Chondrocyte (in vitro differentiated cells): ENCODE data around the gene CSTA. TPM values are rescaled to one million over a fixed set of nuclear protein-coding genes. Genes with fewer than 3 reads are reported as not detected.

ENCODE experiments used
- DNase-seq: peaks from one replicate; pipeline ENCODE4 v3.0.0; 2021; ENCODE audit warnings: mixed read lengths, low spot score
- H3K27ac Mint-ChIP-seq: one replicate; pipeline ENCODE4 v1.8.0; 2021; ENCODE audit warnings: mild to moderate bottlenecking, moderate library complexity, mixed read lengths; ENCODE audit not compliant: unreplicated experiment
- H3K27me3 Mint-ChIP-seq: 2 replicates; pipeline ENCODE4 v1.8.0; 2021; ENCODE audit warnings: low read depth, mixed read lengths
- H3K36me3 Mint-ChIP-seq: 2 replicates; pipeline ENCODE4 v1.8.0; 2021; ENCODE audit warnings: low read depth, mixed read lengths
- H3K4me1 Mint-ChIP-seq: 2 replicates; pipeline ENCODE4 v1.8.0; 2021; ENCODE audit warnings: low read depth, mild to moderate bottlenecking, mixed read lengths
- H3K4me3 Mint-ChIP-seq: one replicate; pipeline ENCODE4 v1.8.0; 2021; ENCODE audit warnings: mild to moderate bottlenecking, moderate library complexity, mixed read lengths; ENCODE audit not compliant: unreplicated experiment
- H3K9me3 Mint-ChIP-seq: 2 replicates; pipeline ENCODE4 v1.8.0; 2021; ENCODE audit warnings: low read depth, mixed read lengths
- total RNA-seq: library from RNA; stranded (reverse); gene quantifications from 3 replicates; pipeline ENCODE4 v1.2.1, GENCODE V29; 2021
- TF ChIP-seq, protein P1 (sequence below): fragments of 200-600 bp; sonication (generic); IDR thresholded peaks from 2 replicates; pipeline ENCODE4 v1.5.0; 2021; ENCODE audit warnings: antibody characterized with exemption, mild to moderate bottlenecking, moderate library complexity

Gene CSTA
- total RNA-seq, 1 donor from 2014 or later = not detected

GRCh38 chr3:122295266-122296062 lies 29.6 kb upstream of the CSTA start:
- TF ChIP-seq, protein P1, sequence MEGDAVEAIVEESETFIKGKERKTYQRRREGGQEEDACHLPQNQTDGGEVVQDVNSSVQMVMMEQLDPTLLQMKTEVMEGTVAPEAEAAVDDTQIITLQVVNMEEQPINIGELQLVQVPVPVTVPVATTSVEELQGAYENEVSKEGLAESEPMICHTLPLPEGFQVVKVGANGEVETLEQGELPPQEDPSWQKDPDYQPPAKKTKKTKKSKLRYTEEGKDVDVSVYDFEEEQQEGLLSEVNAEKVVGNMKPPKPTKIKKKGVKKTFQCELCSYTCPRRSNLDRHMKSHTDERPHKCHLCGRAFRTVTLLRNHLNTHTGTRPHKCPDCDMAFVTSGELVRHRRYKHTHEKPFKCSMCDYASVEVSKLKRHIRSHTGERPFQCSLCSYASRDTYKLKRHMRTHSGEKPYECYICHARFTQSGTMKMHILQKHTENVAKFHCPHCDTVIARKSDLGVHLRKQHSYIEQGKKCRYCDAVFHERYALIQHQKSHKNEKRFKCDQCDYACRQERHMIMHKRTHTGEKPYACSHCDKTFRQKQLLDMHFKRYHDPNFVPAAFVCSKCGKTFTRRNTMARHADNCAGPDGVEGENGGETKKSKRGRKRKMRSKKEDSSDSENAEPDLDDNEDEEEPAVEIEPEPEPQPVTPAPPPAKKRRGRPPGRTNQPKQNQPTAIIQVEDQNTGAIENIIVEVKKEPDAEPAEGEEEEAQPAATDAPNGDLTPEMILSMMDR = no peak
- no peaks in the 10 kb centered on the region for H3K4me1 Mint-ChIP-seq
- no peaks in the 10 kb centered on the region for H3K36me3 Mint-ChIP-seq
- peaks cover 1% of the 10 kb centered on the region for H3K9me3 Mint-ChIP-seq
- no peak overlapping the region for H3K27ac Mint-ChIP-seq
- peaks cover 14% of the 10 kb centered on the region for H3K27me3 Mint-ChIP-seq
- H3K4me3 Mint-ChIP-seq = no peak overlapping the region
- DNase-seq = no peak

- Mint-ChIP-seq H3K36me3 (no peaks in the 10 kb centered on the region), H3K27me3 (peaks cover 9% of the 10 kb centered on the region), H3K9me3 (peaks cover 2% of the 10 kb centered on the region), H3K4me1 (no peaks in the 10 kb centered on the region), H3K4me3 (no peak overlapping the region), H3K27ac (no peak overlapping the region)
- TF ChIP-seq, protein P1 = no peak
- DNase-seq = no peak
These were observed 26.8 kb upstream of the CSTA start for GRCh38 chr3:122298239-122298638.

DNA sequence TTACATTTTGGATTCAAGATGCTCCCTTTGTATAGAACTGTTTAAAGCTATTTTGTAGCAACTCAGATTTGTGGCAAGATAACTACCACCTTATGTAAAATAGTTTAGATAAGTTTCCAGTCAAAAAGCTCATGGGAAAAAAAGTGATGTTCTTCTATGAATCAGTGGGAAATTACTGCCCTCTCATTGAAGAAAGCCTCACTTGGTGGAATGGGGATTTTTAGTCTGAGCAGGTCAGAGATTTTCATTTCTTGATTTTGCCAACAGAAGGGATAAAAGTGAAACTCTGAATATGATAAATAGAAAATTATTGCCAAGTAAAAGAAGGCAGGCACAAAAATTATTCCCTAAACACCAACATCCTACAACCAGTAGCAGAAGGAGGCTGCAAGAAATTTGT lies 25.8 kb upstream of the CSTA start:
- DNase-seq = no peak
- no peak overlapping the region for H3K4me3 Mint-ChIP-seq
- no peak overlapping the region for H3K27ac Mint-ChIP-seq
- H3K9me3 Mint-ChIP-seq = peaks cover 2% of the 10 kb centered on the region
- TF ChIP-seq, protein P1 = no peak
- peaks cover 6% of the 10 kb centered on the region for H3K27me3 Mint-ChIP-seq
- H3K4me1 Mint-ChIP-seq = no peaks in the 10 kb centered on the region
- H3K36me3 Mint-ChIP-seq = no peaks in the 10 kb centered on the region

DNA sequence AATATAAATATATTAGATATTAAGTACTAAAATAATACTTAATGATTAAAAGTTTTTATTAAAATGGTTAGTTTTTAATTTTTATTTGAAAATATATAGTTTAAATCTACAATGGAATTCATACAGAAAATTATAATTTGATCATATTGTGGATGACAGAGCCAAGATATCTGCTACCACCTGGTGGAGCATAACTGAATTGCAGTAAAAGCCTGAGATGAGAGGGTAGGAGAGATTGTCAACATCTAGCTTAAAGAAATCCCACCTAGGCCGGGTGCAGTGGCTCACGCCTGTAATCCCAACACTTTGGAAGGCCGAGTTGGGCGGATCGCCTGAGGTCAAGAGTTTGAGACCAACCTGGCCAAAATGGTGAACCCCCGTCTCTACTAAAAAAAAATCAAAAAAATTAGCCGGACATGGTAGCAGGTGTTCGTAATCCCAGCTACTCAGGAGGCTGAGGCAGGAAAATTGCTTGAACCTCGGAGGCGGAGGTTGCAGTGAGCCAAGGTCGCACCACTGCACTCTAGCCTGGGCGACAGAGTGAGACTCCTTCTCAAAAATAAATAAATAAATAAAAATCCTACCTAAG lies 25.1 kb upstream of the CSTA start:
- Mint-ChIP-seq H3K27ac (no peak overlapping the region), H3K4me3 (no peak overlapping the region), H3K36me3 (no peaks in the 10 kb centered on the region), H3K27me3 (peaks cover 6% of the 10 kb centered on the region), H3K9me3 (peaks cover 2% of the 10 kb centered on the region), H3K4me1 (no peaks in the 10 kb centered on the region)
- DNase-seq = no peak
- TF ChIP-seq, protein P1 = peak; percentile 69

- Mint-ChIP-seq H3K27me3 (peaks cover 6% of the 10 kb centered on the region), H3K36me3 (no peaks in the 10 kb centered on the region), H3K4me3 (no peak overlapping the region), H3K27ac (no peak overlapping the region), H3K9me3 (peaks cover 2% of the 10 kb centered on the region), H3K4me1 (no peaks in the 10 kb centered on the region)
- DNase-seq = no peak
- TF ChIP-seq, protein P1 = no peak
These were observed 24.0 kb upstream of the CSTA start for GRCh38 chr3:122301063-122301462.
